HFF-Myc (cell line): ENCODE data around the gene GMPS.
"Not testable (repeated sequence)": the region's sequence is repeated elsewhere in the genome, so short reads cannot be mapped to it uniquely, and the experiment has no call there.

Experiments
- DNase-seq: peaks from one replicate; pipeline ENCODE4 v3.0.0-alpha.2; 2011; ENCODE audit warnings: low read depth; ENCODE audit errors: extremely low read depth
- H3K4me3 ChIP-seq: replicated peaks from 2 replicates; pipeline ENCODE4 v1.5.1; 2011; ENCODE audit warnings: low read depth, mild to moderate bottlenecking, control low read depth, low read length
- CTCF ChIP-seq: IDR thresholded peaks from 2 replicates; pipeline ENCODE4 v1.5.1; 2012; ENCODE audit warnings: mild to moderate bottlenecking, low read depth, low read length, control low read depth; ENCODE audit errors: missing control alignments

Gene GMPS

GRCh38 chr3:155870133-155870944, at the start of gene GMPS:
Gene GMPS, plus strand, starts transcription at chr3:155870650. Its CDS starts 221 bp downstream, at chr3:155870871.
- peak within 1 kb of the TSS; percentile 89 for H3K4me3 ChIP-seq
- peak; percentile 7 for TF ChIP-seq CTCF
- peak; percentile 61 for DNase-seq

- not testable (repeated sequence) for H3K4me3 ChIP-seq, DNase-seq
Measured at GRCh38 chr3:155828490-155829098, 41.9 kb upstream of the GMPS start.

- TF ChIP-seq CTCF, result no peak
- no peak for DNase-seq
- H3K4me3 ChIP-seq, result no peak overlapping the region
Measured at GRCh38 chr3:155835341-155836071, 34.9 kb upstream of the GMPS start.

GRCh38 chr3:155843569-155843968, 26.9 kb upstream of the GMPS start:
- no peak for DNase-seq
- no peak overlapping the region for H3K4me3 ChIP-seq
- TF ChIP-seq CTCF, result no peak

- no peak for TF ChIP-seq CTCF
- H3K4me3 ChIP-seq, result no peak overlapping the region
- no peak for DNase-seq
Measured at GRCh38 chr3:155846119-155846518, 24.3 kb upstream of the GMPS start.

- H3K4me3 ChIP-seq, result no peak overlapping the region
- no peak for TF ChIP-seq CTCF
- no peak for DNase-seq
Measured at GRCh38 chr3:155847993-155848392, 22.5 kb upstream of the GMPS start.

GRCh38 chr3:155849404-155849803, 21.0 kb upstream of the GMPS start:
- not testable (repeated sequence) for H3K4me3 ChIP-seq, DNase-seq
